Karpas-422 (cell line): ENCODE data around the gene CRYBG1. TPM values are rescaled to one million over a fixed set of nuclear protein-coding genes. Genes with fewer than 3 reads are reported as not detected.
A peak's percentile ranks its signal among the peaks of the same experiment; 100 is the strongest.
"Not testable (repeated sequence)": the region's sequence is repeated elsewhere in the genome, so short reads cannot be mapped to it uniquely, and the experiment has no call there.

Source experiments
- DNase-seq: peaks from one replicate; pipeline ENCODE4 v3.0.0-alpha.2; 2015
- H2AFZ ChIP-seq: fragments of 200-600 bp; sonication (generic); 2 replicates; pipeline ENCODE4 v1.6.1; 2014; ENCODE audit warnings: antibody characterized with exemption, low read length, mixed read lengths
- H3K27ac ChIP-seq: fragments of 200-600 bp; sonication (generic); 2 replicates; pipeline ENCODE4 v1.5.1; 2014; ENCODE audit warnings: mild to moderate bottlenecking, low read length, moderate library complexity
- H3K27me3 ChIP-seq: fragments of 200-600 bp; sonication (generic); 2 replicates; pipeline ENCODE4 v1.6.1; 2014; ENCODE audit warnings: low read length, mixed read lengths
- H3K36me3 ChIP-seq: fragments of 200-600 bp; sonication (generic); 2 replicates; pipeline ENCODE4 v1.6.1; 2014; ENCODE audit warnings: low read length, mixed read lengths; ENCODE audit not compliant: insufficient read depth
- H3K4me1 ChIP-seq: fragments of 200-600 bp; sonication (generic); 2 replicates; pipeline ENCODE4 v1.6.1; 2014; ENCODE audit warnings: mild to moderate bottlenecking, low read length, mixed read lengths
- H3K4me2 ChIP-seq: fragments of 200-600 bp; sonication (generic); 2 replicates; pipeline ENCODE4 v1.6.1; 2014; ENCODE audit warnings: low read length, low read depth, mild to moderate bottlenecking; ENCODE audit not compliant: poor library complexity, severe bottlenecking
- H3K4me3 ChIP-seq: fragments of 200-600 bp; sonication (generic); 2 replicates; pipeline ENCODE4 v1.5.1; 2014; ENCODE audit warnings: mild to moderate bottlenecking, antibody characterized with exemption, low read length, mixed read lengths
- H3K79me2 ChIP-seq: fragments of 200-600 bp; sonication (generic); 2 replicates; pipeline ENCODE4 v1.6.1; 2014; ENCODE audit warnings: mild to moderate bottlenecking, low read length, mixed read lengths
- H3K9ac ChIP-seq: fragments of 200-600 bp; sonication (generic); 2 replicates; pipeline ENCODE4 v1.6.0; 2014; ENCODE audit warnings: low read length
- H3K9me2 ChIP-seq: fragments of 200-600 bp; sonication (generic), shearing (Covaris generic); replicated peaks from 2 replicates; pipeline ENCODE4 v1.6.0; 2014; ENCODE audit warnings: mild to moderate bottlenecking, low read length, moderate library complexity; ENCODE audit not compliant: insufficient read depth
- H3K9me3 ChIP-seq: fragments of 300-700, 200-600 bp; sonication (generic); 2 replicates; pipeline ENCODE4 v1.6.1; 2014; ENCODE audit warnings: low read length, mixed read lengths
- H4K20me1 ChIP-seq: fragments of 200-600 bp; sonication (generic); 2 replicates; pipeline ENCODE4 v1.6.1; 2014; ENCODE audit warnings: mild to moderate bottlenecking, antibody characterized with exemption, low read length, low read depth; ENCODE audit not compliant: insufficient read depth
- total RNA-seq: library from RNA; depleted of rRNA; stranded (reverse); fragments of >200 nt; shearing (Covaris generic); gene quantifications from 2 replicates; pipeline ENCODE4 v1.2.3, GENCODE V29; 2014; ENCODE audit warnings: low replicate concordance

Gene CRYBG1
- total RNA-seq, 1 experiment from 2014 or later, result 39.3 TPM

DNA sequence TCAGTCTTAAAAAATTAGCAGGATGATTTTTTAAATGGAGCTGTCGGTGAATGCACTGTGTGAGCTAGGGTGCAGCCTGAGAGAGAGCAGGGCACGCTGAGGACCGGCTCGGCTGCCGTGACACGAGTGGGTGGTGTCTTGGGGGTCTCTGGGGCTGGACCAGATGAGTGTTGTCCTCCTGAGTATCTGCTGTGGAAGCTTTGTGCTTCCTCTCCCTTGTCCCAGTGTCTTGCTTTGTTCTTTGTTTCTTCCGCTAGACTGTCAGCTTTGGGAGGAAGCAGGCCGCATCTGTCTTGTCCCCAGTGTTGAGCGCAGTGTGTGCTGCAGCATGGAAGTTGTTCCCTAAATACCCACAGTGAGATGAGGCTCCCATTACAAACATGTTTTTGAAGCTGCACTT, 179.4 kb downstream of the CRYBG1 start:
- Histone ChIP-seq H3K79me2 (peaks cover 20% of the 10 kb centered on the region), H3K4me2 (no peak overlapping the region), H3K36me3 (peaks cover 75% of the 10 kb centered on the region)

DNA sequence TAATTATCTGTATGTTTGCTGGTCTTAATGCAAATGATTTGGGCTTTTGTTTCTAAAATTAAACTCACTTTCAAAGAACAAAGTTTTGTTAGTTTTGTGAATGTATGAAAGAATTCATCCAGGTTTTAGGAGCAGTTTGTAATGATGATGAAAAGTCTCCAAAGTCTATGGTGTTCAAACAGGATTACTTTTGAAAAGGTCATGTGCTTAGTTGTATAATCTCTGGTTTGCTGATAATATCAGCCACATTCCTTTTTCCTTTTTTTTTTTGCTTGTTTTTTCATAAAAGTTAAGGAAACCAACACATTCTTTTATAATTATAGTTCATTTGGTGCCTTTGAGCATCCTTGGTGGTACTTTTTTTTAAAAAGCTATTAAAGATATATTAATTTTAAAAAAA, 179.9 kb downstream of the CRYBG1 start:
- Histone ChIP-seq H3K9ac (no peak overlapping the region), H3K9me3 (no peaks in the 10 kb centered on the region), H4K20me1 (no peaks in the 10 kb centered on the region), H3K9me2 (no peaks in the 10 kb centered on the region), H3K27ac (0 out of 2 replicates have a peak overlapping the region, but pooled peaks have one; percentile 5), H3K27me3 (no peaks in the 10 kb centered on the region), H2AFZ (no peak overlapping the region), H3K79me2 (peaks cover 16% of the 10 kb centered on the region), H3K36me3 (peaks cover 75% of the 10 kb centered on the region), H3K4me1 (peaks cover 11% of the 10 kb centered on the region), H3K4me2 (no peak overlapping the region), H3K4me3 (no peak overlapping the region)
- DNase-seq, result no peak

More for the DNA sequence above, 179.4 kb downstream of the CRYBG1 start:
- Histone ChIP-seq H3K9me2 (no peaks in the 10 kb centered on the region), H3K27me3 (no peaks in the 10 kb centered on the region), H3K4me1 (peaks cover 8% of the 10 kb centered on the region; the same call in 1 of the 2 replicates), H4K20me1 (no peaks in the 10 kb centered on the region), H3K9me3 (no peaks in the 10 kb centered on the region), H3K4me3 (no peak overlapping the region), H2AFZ (no peak overlapping the region), H3K27ac (0 out of 2 replicates have a peak overlapping the region, but pooled peaks have one; percentile 5), H3K9ac (no peak overlapping the region)
- DNase-seq, result no peak

DNA sequence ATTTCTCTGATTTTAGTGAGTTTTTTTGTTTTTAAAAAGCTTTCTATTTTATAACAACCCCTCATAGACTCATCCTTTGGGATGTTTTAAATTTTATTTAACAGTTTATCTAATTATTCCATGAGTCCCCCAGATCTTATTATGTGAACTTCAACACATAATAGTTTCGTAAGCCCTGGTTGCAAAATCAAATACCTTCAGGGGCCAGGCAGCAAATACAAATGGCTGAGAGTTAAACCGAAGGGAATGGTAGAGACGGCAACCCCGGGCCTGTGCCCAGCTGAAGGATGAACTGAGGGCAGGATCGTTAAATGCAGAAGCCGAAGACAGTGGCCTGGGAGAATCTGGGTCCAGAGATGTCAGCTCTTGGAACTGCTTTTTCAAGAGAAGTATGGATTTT, 180.4 kb downstream of the CRYBG1 start:
- H3K27ac ChIP-seq, result no peak overlapping the region
- no peak overlapping the region for H3K9ac ChIP-seq
- H2AFZ ChIP-seq, result no peak overlapping the region
- H3K4me2 ChIP-seq, result no peak overlapping the region
- H3K4me1 ChIP-seq, result peaks cover 16% of the 10 kb centered on the region
- DNase-seq, result no peak
- H3K4me3 ChIP-seq, result no peak overlapping the region
- no peaks in the 10 kb centered on the region for H3K9me2 ChIP-seq
- H3K36me3 ChIP-seq, result peaks cover 76% of the 10 kb centered on the region
- H3K27me3 ChIP-seq, result no peaks in the 10 kb centered on the region
- no peaks in the 10 kb centered on the region for H4K20me1 ChIP-seq
- peaks cover 16% of the 10 kb centered on the region for H3K79me2 ChIP-seq
- H3K9me3 ChIP-seq, result no peaks in the 10 kb centered on the region

- Histone ChIP-seq H3K4me2 (peak overlapping the region; percentile 3), H3K9ac (no peak overlapping the region), H3K4me3 (no peak overlapping the region), H2AFZ (no peak overlapping the region), H3K27me3 (no peaks in the 10 kb centered on the region), H3K27ac (peak overlapping the region; percentile 70), H3K79me2 (peaks cover 26% of the 10 kb centered on the region; the same call in 1 of the 2 replicates), H3K9me3 (no peaks in the 10 kb centered on the region), H3K9me2 (no peaks in the 10 kb centered on the region), H4K20me1 (no peaks in the 10 kb centered on the region), H3K4me1 (peaks cover 31% of the 10 kb centered on the region), H3K36me3 (peaks cover 75% of the 10 kb centered on the region)
- DNase-seq, result no peak
Measured at GRCh38 chr6:106546261-106546690, 185.8 kb downstream of the CRYBG1 start.

DNA sequence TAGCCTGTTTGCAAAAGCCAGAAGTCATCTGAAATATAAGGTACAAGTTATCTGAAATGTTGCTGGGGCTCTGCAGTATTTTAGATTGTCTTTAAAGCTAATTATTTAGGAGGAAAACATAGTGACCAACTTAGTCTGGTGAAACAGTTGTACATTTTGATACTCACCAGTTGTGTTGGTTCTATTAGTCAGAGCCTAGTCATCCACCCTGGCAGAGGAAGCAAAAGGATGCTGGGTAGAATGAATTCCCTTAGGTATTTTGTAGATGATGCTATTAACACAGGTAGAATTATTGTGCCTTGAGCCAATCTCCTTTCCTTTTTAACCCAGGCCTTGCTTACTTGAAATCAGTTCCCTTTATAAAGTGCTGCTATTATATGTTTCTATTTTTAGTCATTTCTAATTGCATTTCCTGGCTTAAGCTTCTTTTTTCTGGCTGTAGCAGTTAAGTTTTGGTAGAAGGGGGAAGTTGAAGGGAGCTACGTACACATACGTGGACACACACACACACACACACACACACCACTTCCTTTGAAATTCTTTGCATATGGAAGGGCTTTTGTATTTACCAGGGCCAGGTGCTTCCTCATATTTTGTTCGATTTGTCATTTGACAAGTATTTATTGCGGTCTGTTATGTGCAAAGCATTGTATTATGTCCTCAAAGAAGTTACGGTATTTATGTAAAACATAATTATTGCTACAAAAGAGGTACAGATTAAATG, 186.3 kb downstream of the CRYBG1 start:
- Histone ChIP-seq H3K4me1 (peaks cover 31% of the 10 kb centered on the region), H3K9ac (no peak overlapping the region), H3K4me2 (peak overlapping the region; percentile 3), H2AFZ (no peak overlapping the region), H4K20me1 (no peaks in the 10 kb centered on the region), H3K4me3 (no peak overlapping the region), H3K9me3 (no peaks in the 10 kb centered on the region), H3K9me2 (no peaks in the 10 kb centered on the region), H3K27ac (peak overlapping the region; percentile 70), H3K36me3 (peaks cover 76% of the 10 kb centered on the region), H3K79me2 (peaks cover 28% of the 10 kb centered on the region; the same call in 1 of the 2 replicates), H3K27me3 (no peaks in the 10 kb centered on the region)
- peak; percentile 67 for DNase-seq

- Histone ChIP-seq H3K9me2 (no peaks in the 10 kb centered on the region), H4K20me1 (no peaks in the 10 kb centered on the region), H3K36me3 (peaks cover 80% of the 10 kb centered on the region), H3K4me3 (no peak overlapping the region), H3K79me2 (peaks cover 28% of the 10 kb centered on the region; the same call in 1 of the 2 replicates), H3K4me2 (no peak overlapping the region), H3K4me1 (peaks cover 31% of the 10 kb centered on the region), H3K9me3 (no peaks in the 10 kb centered on the region), H2AFZ (no peak overlapping the region), H3K27ac (peak overlapping the region; percentile 70), H3K9ac (no peak overlapping the region), H3K27me3 (no peaks in the 10 kb centered on the region)
- no peak for DNase-seq
Measured at GRCh38 chr6:106547601-106548453, 187.3 kb downstream of the CRYBG1 start.

DNA sequence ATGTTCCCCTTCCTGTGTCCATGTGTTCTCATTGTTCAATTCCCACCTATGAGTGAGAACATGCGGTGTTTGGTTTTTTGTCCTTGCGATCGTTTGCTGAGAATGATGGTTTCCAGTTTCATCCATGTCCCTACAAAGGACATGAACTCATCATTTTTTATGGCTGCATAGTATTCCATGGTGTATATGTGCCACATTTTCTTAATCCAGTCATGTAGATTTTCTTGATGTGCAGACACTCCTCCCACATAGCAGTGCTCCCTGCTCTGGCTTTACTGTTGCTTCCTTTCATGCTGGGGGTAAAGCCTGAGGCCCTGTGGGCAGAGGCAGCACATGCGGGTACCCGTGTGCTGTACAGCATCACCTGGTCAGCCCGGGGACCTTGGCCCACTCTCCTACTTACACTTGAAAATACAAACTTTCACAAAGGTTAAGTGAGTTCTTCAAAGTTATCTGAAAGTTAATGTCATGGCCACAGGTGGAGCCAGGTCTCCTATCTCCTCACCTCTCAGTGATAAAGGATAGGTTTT, 188.5 kb downstream of the CRYBG1 start:
- H4K20me1 ChIP-seq, H3K27me3 ChIP-seq, H3K9me2 ChIP-seq, H3K9me3 ChIP-seq, H3K4me2 ChIP-seq, H3K9ac ChIP-seq, H2AFZ ChIP-seq, DNase-seq, H3K27ac ChIP-seq, H3K4me3 ChIP-seq: not testable (repeated sequence)
- H3K4me1 ChIP-seq, result peaks cover 31% of the 10 kb centered on the region
- H3K79me2 ChIP-seq, result peaks cover 26% of the 10 kb centered on the region; the same call in 1 of the 2 replicates
- H3K36me3 ChIP-seq, result peaks cover 85% of the 10 kb centered on the region

- H3K9me3 ChIP-seq, result no peaks in the 10 kb centered on the region
- no peak overlapping the region for H3K4me2 ChIP-seq
- H3K27me3 ChIP-seq, result no peaks in the 10 kb centered on the region
- peaks cover 83% of the 10 kb centered on the region for H3K36me3 ChIP-seq
- no peaks in the 10 kb centered on the region for H4K20me1 ChIP-seq
- no peak overlapping the region for H3K4me3 ChIP-seq
- DNase-seq, result no peak
- H2AFZ ChIP-seq, result no peak overlapping the region
- no peak overlapping the region for H3K9ac ChIP-seq
- H3K4me1 ChIP-seq, result peaks cover 27% of the 10 kb centered on the region
- no peaks in the 10 kb centered on the region for H3K9me2 ChIP-seq
- H3K79me2 ChIP-seq, result peaks cover 26% of the 10 kb centered on the region; the same call in 1 of the 2 replicates
- H3K27ac ChIP-seq, result no peak overlapping the region
Measured at GRCh38 chr6:106549521-106549920, 189.0 kb downstream of the CRYBG1 start.
